CD14-positive monocyte (primary cell): Measurements from ENCODE around the gene MED9. TPM values are rescaled to one million over a fixed set of nuclear protein-coding genes. Genes with fewer than 3 reads are reported as not detected.

Experiments
- DNase-seq, 3 donors: peaks; one replicate each; pipeline ENCODE4 v3.0.0-alpha.2; 2011 to 2022
- H2AFZ ChIP-seq: 2 replicates; pipeline ENCODE4 v1.6.0; 2012; ENCODE audit warnings: mild to moderate bottlenecking, low read depth, low read length, inconsistent platforms; ENCODE audit not compliant: insufficient read depth, poor library complexity, severe bottlenecking
- H3K27ac ChIP-seq, 2 donors: 1 replicate in 1 of 2; 2 replicates in 1 of 2; pipeline ENCODE4 v1.5.1; 2012 to 2013; ENCODE audit warnings: low read length in 2 of 2, control low read depth in 1 of 2, inconsistent platforms in 1 of 2, low read depth in 1 of 2, mild to moderate bottlenecking in 1 of 2
- H3K27me3 ChIP-seq, 2 donors: one replicate each; pipeline versions ENCODE4 v1.6.0 to v1.6.1; 2011 to 2013; ENCODE audit warnings: low read length in 2 of 2; ENCODE audit not compliant: control insufficient read depth in 2 of 2, insufficient read depth in 2 of 2
- H3K36me3 ChIP-seq, 2 donors: replicated peaks in 1 of 2; 1 replicate in 1 of 2; 2 replicates in 1 of 2; pipeline versions ENCODE4 v1.5.1 to v1.6.1; 2012 to 2013; ENCODE audit warnings: low read length in 2 of 2, control low read depth in 1 of 2, inconsistent platforms in 1 of 2, mild to moderate bottlenecking in 1 of 2; ENCODE audit not compliant: insufficient read depth in 2 of 2, control insufficient read depth in 1 of 2
- H3K4me1 ChIP-seq, 2 donors: 1 replicate in 1 of 2; 2 replicates in 1 of 2; pipeline versions ENCODE4 v1.5.1 to v1.6.1; 2012 to 2013; ENCODE audit warnings: low read length in 2 of 2, control low read depth in 1 of 2, inconsistent platforms in 1 of 2, mild to moderate bottlenecking in 1 of 2, moderate library complexity in 1 of 2; ENCODE audit not compliant: insufficient read depth in 2 of 2, control insufficient read depth in 1 of 2
- H3K4me2 ChIP-seq: replicated peaks from 2 replicates; pipeline ENCODE3; 2012; ENCODE audit warnings: low read length, moderate library complexity, mild to moderate bottlenecking; ENCODE audit not compliant: poor library complexity, severe bottlenecking; ENCODE audit errors: extremely low read depth
- H3K4me3 ChIP-seq, 3 experiments: fragments of 200-600 bp in 1 of 3; sonication (generic) in 1 of 3; replicated peaks in 1 of 3; 1 replicate in 2 of 3; 2 replicates in 1 of 3; pipeline ENCODE4 v1.5.1; 2011 to 2013; ENCODE audit warnings: low read length in 3 of 3, mild to moderate bottlenecking in 3 of 3, control low read depth in 2 of 3, low read depth in 2 of 3, inconsistent platforms in 1 of 3, moderate library complexity in 1 of 3
- H3K79me2 ChIP-seq: 2 replicates; pipeline ENCODE4 v1.6.0; 2012; ENCODE audit warnings: mild to moderate bottlenecking, control low read depth, inconsistent platforms, low read length, moderate library complexity; ENCODE audit not compliant: insufficient read depth
- H3K9ac ChIP-seq: 2 replicates; pipeline ENCODE4 v1.6.0; 2017; ENCODE audit warnings: low read length, mild to moderate bottlenecking; ENCODE audit not compliant: insufficient read depth, poor library complexity, severe bottlenecking
- H3K9me3 ChIP-seq, 2 donors: replicated peaks in 1 of 2; 1 replicate in 1 of 2; 2 replicates in 1 of 2; pipeline versions ENCODE4 v1.5.1 to v1.6.1; 2012 to 2013; ENCODE audit warnings: low read length in 2 of 2, control low read depth in 1 of 2; ENCODE audit not compliant: control insufficient read depth in 1 of 2, insufficient read depth in 1 of 2
- H4K20me1 ChIP-seq: 2 replicates; pipeline ENCODE4 v1.6.0; 2012; ENCODE audit warnings: mild to moderate bottlenecking, low read length, control low read depth, moderate library complexity; ENCODE audit not compliant: insufficient read depth
- H3K27ac Mint-ChIP-seq, 7 donors: one replicate each; pipeline ENCODE4 v1.8.0; 2020; ENCODE audit warnings: mild to moderate bottlenecking in 7 of 7, mixed read lengths in 7 of 7, moderate library complexity in 6 of 7, inconsistent platforms in 2 of 7
- H3K27me3 Mint-ChIP-seq, 3 donors: one replicate each; pipeline ENCODE4 v1.8.0; 2021 to 2022; ENCODE audit warnings: low read depth in 3 of 3, mild to moderate bottlenecking in 3 of 3, mixed read lengths in 3 of 3, moderate library complexity in 3 of 3, inconsistent platforms in 1 of 3
- H3K36me3 Mint-ChIP-seq, 2 donors: one replicate each; pipeline ENCODE4 v1.8.0; 2020; ENCODE audit warnings: mixed read lengths in 2 of 2, inconsistent platforms in 1 of 2, mild to moderate bottlenecking in 1 of 2
- H3K4me1 Mint-ChIP-seq: one replicate; pipeline ENCODE4 v1.8.0; 2020; ENCODE audit warnings: mild to moderate bottlenecking, mixed read lengths
- H3K4me3 Mint-ChIP-seq, 2 donors: one replicate each; pipeline ENCODE4 v1.8.0; 2020; ENCODE audit warnings: mild to moderate bottlenecking in 2 of 2, mixed read lengths in 2 of 2, moderate library complexity in 1 of 2
- H3K9me3 Mint-ChIP-seq, 7 donors: one replicate each; pipeline ENCODE4 v1.8.0; 2020 to 2022; ENCODE audit warnings: mixed read lengths in 7 of 7, mild to moderate bottlenecking in 6 of 7, moderate library complexity in 6 of 7, inconsistent platforms in 2 of 7
- CTCF ChIP-seq: fragments of 200-600 bp; IDR thresholded peaks from one replicate; pipeline ENCODE4 v1.8.0; 2022; ENCODE audit warnings: antibody characterized with exemption, mild to moderate bottlenecking
- WGBS: methylation state at CpG from one replicate; pipeline ENCODE4 v1.1.5; 2013; ENCODE audit warnings: missing lambda C conversion rate; ENCODE audit not compliant: insufficient coverage; 5-methylcytosine and 5-hydroxymethylcytosine counted together
- intact Hi-C, 2 donors: fragments of 100-400 bp; cut with micrococcal nuclease; formaldehyde crosslinking; loops; one replicate each; pipeline versions ENCODE4 v1.15.0 to v1.15.1; 2023
- polyA plus RNA-seq, 3 donors: library from polyadenylated mRNA; depleted of rRNA in 1 of 3; unstranded in 2 of 3; stranded (reverse) in 1 of 3; fragments of 300-500 nt in 2 of 3; fragments of >200 nt in 1 of 3; fragmentation: Illumina TruSeq in 2 of 3; gene quantifications; 1 replicate in 2 of 3; 2 replicates in 1 of 3; pipeline ENCODE4 v1.2.3, GENCODE V29; 2012 to 2021

MED9 gene
- polyA plus RNA-seq, 3 donors, result 5.6 to 6.9 (median 6.1) TPM

- no peak overlapping the region for H3K27ac ChIP-seq
- no peak overlapping the region for H3K27ac Mint-ChIP-seq
- H3K27me3 ChIP-seq, result no peaks in the 10 kb centered on the region
- H3K4me1 ChIP-seq, result no peaks in the 10 kb centered on the region
- WGBS, result 95% methylated on average over 5 of the region's 7 CpGs
- H3K4me3 ChIP-seq, result no peak overlapping the region
- H3K4me2 ChIP-seq, result no peak overlapping the region
- H3K9me3 Mint-ChIP-seq, result no peaks in the 10 kb centered on the region
- peaks cover 0 to 2% (median 2%) of the 10 kb centered on the region in 3 donors for H3K27me3 Mint-ChIP-seq
- intact Hi-C loops, result no loop called here
- H3K9me3 ChIP-seq, result no peaks in the 10 kb centered on the region
- no peak overlapping the region for H3K4me3 Mint-ChIP-seq
- DNase-seq, result no peak
- peaks cover 1% of the 10 kb centered on the region for H3K4me1 Mint-ChIP-seq
- H3K36me3 ChIP-seq, result no peaks in the 10 kb centered on the region
- no peak overlapping the region for H3K9ac ChIP-seq
- H2AFZ ChIP-seq, result no peak overlapping the region
- H3K79me2 ChIP-seq, result no peaks in the 10 kb centered on the region
- peaks cover 0 to 1% of the 10 kb centered on the region in 2 donors for H3K36me3 Mint-ChIP-seq
- H4K20me1 ChIP-seq, result no peaks in the 10 kb centered on the region
- no peak for TF ChIP-seq CTCF
Observed at GRCh38 chr17:17513626-17514025, 36.8 kb downstream of the MED9 start.

GRCh38 chr17:17514361-17514992, 37.7 kb downstream of the MED9 start:
- H3K4me3 ChIP-seq, result no peak overlapping the region
- Mint-ChIP-seq H3K4me1 (peaks cover 1% of the 10 kb centered on the region), H3K27ac (peak overlapping the region in 1 of 7 donors; percentile 26), H3K9me3 (no peaks in the 10 kb centered on the region), H3K27me3 (peaks cover 0 to 2% (median 2%) of the 10 kb centered on the region in 3 donors), H3K36me3 (no peaks in the 10 kb centered on the region), H3K4me3 (no peak overlapping the region)
- H3K36me3 ChIP-seq, result no peaks in the 10 kb centered on the region
- no peak for TF ChIP-seq CTCF
- H3K27me3 ChIP-seq, result no peaks in the 10 kb centered on the region
- H3K4me1 ChIP-seq, result no peaks in the 10 kb centered on the region
- no peak overlapping the region for H3K9ac ChIP-seq
- H3K27ac ChIP-seq, result no peak overlapping the region
- DNase-seq, result no peak
- 91% methylated on average over 5 of the region's 16 CpGs for WGBS
- H3K9me3 ChIP-seq, result no peaks in the 10 kb centered on the region
- H2AFZ ChIP-seq, result no peak overlapping the region
- no peaks in the 10 kb centered on the region for H4K20me1 ChIP-seq
- intact Hi-C loops, result no loop called here
- no peaks in the 10 kb centered on the region for H3K79me2 ChIP-seq
- no peak overlapping the region for H3K4me2 ChIP-seq
